HepG2 (cell line): Measurements from ENCODE around the gene SHISA5. TPM values are rescaled to one million over a fixed set of nuclear protein-coding genes. Genes with fewer than 3 reads are reported as not detected.

Experiments used
- ATAC-seq: fragments of 200-7000 bp; cut with Tn5 transposase; 3 replicates; pipeline ENCODE4 v1.9.1; 2020; ENCODE audit warnings: mild to moderate bottlenecking, moderate library complexity
- BruUV-seq: library from RNA; stranded (reverse); fragments of 400-500 nt; replicated peaks from 2 replicates; lab custom pipeline; 2021; lab: Mats Ljungman, UMichigan
- CTCF ChIA-PET: fragments of 300-600 bp; formaldehyde crosslinking; extraction: SDS; loops from one replicate; lab custom pipeline; 2021; ENCODE audit warnings: low total read pairs, inconsistent platforms, low intra/inter-chr PET ratio; lab: Yijun Ruan, JAX
- POLR2A ChIA-PET: fragments of 350-600 bp; sonication (Branson Sonifier 250); formaldehyde crosslinking; loops from one replicate; lab custom pipeline; 2020; ENCODE audit warnings: antibody characterized with exemption, inconsistent platforms; lab: Yijun Ruan, JAX
- DNase-seq: peaks from one replicate; pipeline ENCODE4 v3.0.0-alpha.2; 2015; ENCODE audit warnings: low spot score
- FAIRE-seq: peaks from 3 replicates; lab custom pipeline; 2011; peaks lifted over from hg19 to GRCh38; lab: Jason Lieb, UNC
- H2AFZ ChIP-seq: one replicate; pipeline ENCODE4 v1.6.1; 2011; ENCODE audit warnings: low read length, inconsistent platforms
- H3K27ac ChIP-seq: fragments of 300-600 bp; 3 replicates; pipeline ENCODE4 v1.8.0; 2011; ENCODE audit warnings: mixed run types, mild to moderate bottlenecking, mixed read lengths, low read length, inconsistent platforms; ENCODE audit not compliant: insufficient read depth; ENCODE audit errors: extremely low read length
- H3K27me3 ChIP-seq, 2 experiments: fragments of 200-600 bp in 1 of 2; 2 replicates in 1 of 2; 3 replicates in 1 of 2; pipeline versions ENCODE4 v1.6.0 to v1.8.0; 2011; ENCODE audit warnings: low read length in 2 of 2, mild to moderate bottlenecking in 2 of 2, moderate library complexity in 2 of 2, inconsistent platforms in 1 of 2; ENCODE audit not compliant: insufficient read depth in 2 of 2, control insufficient read depth in 1 of 2
- H3K36me3 ChIP-seq, 2 experiments: fragments of 200-600 bp in 1 of 2; replicated peaks in 1 of 2; 2 replicates in 1 of 2; 3 replicates in 1 of 2; pipeline versions ENCODE4 v1.5.1 to v1.8.0; 2011; ENCODE audit warnings: low read length in 2 of 2, inconsistent platforms in 1 of 2; ENCODE audit not compliant: insufficient read depth in 2 of 2, control insufficient read depth in 1 of 2
- H3K4me1 ChIP-seq: 2 replicates; pipeline ENCODE4 v1.5.1; 2012; ENCODE audit warnings: low read length, inconsistent platforms; ENCODE audit not compliant: insufficient read depth
- H3K4me2 ChIP-seq: 2 replicates; pipeline ENCODE4 v1.6.0; 2011; ENCODE audit warnings: low read depth, low read length, inconsistent platforms
- H3K4me3 ChIP-seq, 3 experiments: fragments of 200-600 bp in 1 of 3; sonication (generic), shearing (Covaris generic) in 1 of 3; replicated peaks in 1 of 3; 2 replicates each; pipeline ENCODE4 v1.5.1; 2011 to 2016; ENCODE audit warnings: low read length in 3 of 3, inconsistent platforms in 2 of 3, low read depth in 2 of 3, mild to moderate bottlenecking in 2 of 3, control low read depth in 1 of 3, mixed read lengths in 1 of 3; ENCODE audit not compliant: insufficient read depth in 1 of 3
- H3K79me2 ChIP-seq: one replicate; pipeline ENCODE4 v1.6.1; 2011; ENCODE audit warnings: low read length, inconsistent platforms; ENCODE audit not compliant: insufficient read depth
- H3K9ac ChIP-seq: 2 replicates; pipeline ENCODE4 v1.6.0; 2011; ENCODE audit warnings: mild to moderate bottlenecking, low read depth, low read length, inconsistent platforms; ENCODE audit not compliant: insufficient read depth
- H3K9me3 ChIP-seq: 2 replicates; pipeline ENCODE4 v1.5.1; 2012; ENCODE audit warnings: mild to moderate bottlenecking, low read length
- H4K20me1 ChIP-seq: 2 replicates; pipeline ENCODE4 v1.6.0; 2011; ENCODE audit warnings: inconsistent platforms, mild to moderate bottlenecking, low read length, moderate library complexity; ENCODE audit not compliant: insufficient read depth
- HNRNPUL1 ChIP-seq: fragments of 200-400 bp; formaldehyde crosslinking; IDR thresholded peaks from 2 replicates; pipeline ENCODE4 v1.6.1; 2017; ENCODE audit warnings: low read depth, mild to moderate bottlenecking, low read length, moderate library complexity
- ZBTB7A ChIP-seq: sonication (generic); formaldehyde crosslinking; IDR thresholded peaks from 2 replicates; pipeline ENCODE4 v1.8.0; 2022; ENCODE audit warnings: mild to moderate bottlenecking, missing genetic modification reagents
- ZNF282 ChIP-seq: fragments of 450-650 bp; IDR thresholded peaks from 2 replicates; pipeline ENCODE4 v1.6.1; 2018; ENCODE audit not compliant: partially characterized antibody
- ZNF687 ChIP-seq: sonication (generic); formaldehyde crosslinking; IDR thresholded peaks from 2 replicates; pipeline ENCODE4 v1.5.1; 2020; ENCODE audit warnings: mild to moderate bottlenecking, missing genetic modification reagents, moderate library complexity
- WGBS: methylation state at CpG from one replicate; pipeline ENCODE4 v1.1.6; 2017; ENCODE audit warnings: low lambda C conversion rate; 5-methylcytosine and 5-hydroxymethylcytosine counted together
- in situ Hi-C: cut with HindIII; loops from 2 replicates; pipeline ENCODE4 v1.10.0; 2017; ENCODE audit warnings: low pct_unique_long_range_greater_than_20kb; ENCODE audit not compliant: extremely low pct_ligation_motif_present
- intact Hi-C: fragments of 100-400 bp; cut with micrococcal nuclease; formaldehyde crosslinking; loops from one replicate; pipeline ENCODE4 v1.10.0; 2022; ENCODE audit not compliant: unreplicated experiment
- polyA plus RNA-seq, 8 experiments: library from polyadenylated mRNA; depleted of rRNA in 3 of 8; stranded (reverse) in 7 of 8; unstranded in 1 of 8; fragments of >200 nt; fragmentation: Illumina TruSeq in 4 of 8; extraction: Trizol in 4 of 8; gene quantifications; 2 replicates each; pipeline versions ENCODE4 v1.2.1 to v1.2.3, GENCODE V29; 2011 to 2016; ENCODE audit warnings: low read depth in 4 of 8, missing spikeins in 1 of 8, mixed read lengths in 1 of 8; ENCODE audit not compliant: insufficient read depth in 1 of 8
- total RNA-seq, 5 experiments: library from RNA; depleted of rRNA; stranded (reverse); fragments of >200 nt; fragmentation: Illumina TruSeq; extraction: Trizol; gene quantifications; 2 replicates each; pipeline ENCODE4 v1.2.3, GENCODE V29; 2016; ENCODE audit warnings: low read depth in 1 of 5
- TF ChIP-seq, protein P1 (sequence below): sonication (generic); formaldehyde crosslinking; IDR thresholded peaks from 2 replicates; pipeline ENCODE4 v1.4.0; 2020; ENCODE audit warnings: mild to moderate bottlenecking, missing genetic modification reagents, borderline replicate concordance

The SHISA5 gene
- total and polyA plus RNA-seq, 2 of the 13 experiments (the other 11 are each of a cell fraction or from before 2014, with no cell fraction given), result 75.8 to 91.4 TPM

DNA sequence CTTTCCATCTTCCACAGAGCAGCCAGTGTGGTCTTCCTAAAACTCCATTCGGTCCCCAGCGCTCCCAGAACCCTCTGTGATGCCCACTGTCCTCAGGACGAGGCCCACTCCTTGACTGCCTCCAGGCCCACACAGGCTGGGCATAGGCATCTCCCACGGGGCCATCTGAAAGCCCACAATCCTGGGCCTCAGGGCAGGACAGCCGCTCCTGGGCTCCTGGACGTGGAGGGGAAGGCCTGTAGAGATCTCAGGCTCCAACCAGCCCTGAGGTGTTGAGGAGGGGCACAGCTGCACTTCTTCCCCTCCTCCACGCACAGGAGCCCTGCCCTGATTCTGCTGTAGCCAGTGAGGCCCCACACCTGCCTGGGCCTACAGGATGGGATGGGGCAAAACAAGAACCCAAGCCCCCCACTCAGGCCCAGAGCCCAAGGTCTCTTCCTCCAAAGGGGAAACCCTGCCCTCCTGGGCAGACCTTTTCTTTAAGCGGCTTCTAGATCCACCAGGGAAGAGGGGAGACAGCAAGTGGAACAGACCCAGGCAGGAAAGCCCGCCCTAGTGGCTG, 25.9 kb downstream of the SHISA5 start:
- POLR2A ChIA-PET, result no interaction called here
- Histone ChIP-seq H3K27ac (no peak overlapping the region), H3K79me2 (no peaks in the 10 kb centered on the region), H3K27me3 (no peaks in the 10 kb centered on the region), H2AFZ (no peak overlapping the region), H3K4me2 (no peak overlapping the region), H3K9ac (no peak overlapping the region), H3K36me3 (no peaks in the 10 kb centered on the region), H3K4me3 (no peak overlapping the region), H4K20me1 (no peaks in the 10 kb centered on the region), H3K9me3 (no peaks in the 10 kb centered on the region), H3K4me1 (peaks cover 46% of the 10 kb centered on the region)
- DNase-seq (no peak), ATAC-seq (no peak), FAIRE-seq (no peak)
- CTCF ChIA-PET, result no interaction called here
- BruUV-seq, result no TSS peak
- WGBS, result 80% methylated on average over 6 of the region's 9 CpGs
- TF ChIP-seq HNRNPUL1, result no peak
- TF ChIP-seq, protein P1, sequence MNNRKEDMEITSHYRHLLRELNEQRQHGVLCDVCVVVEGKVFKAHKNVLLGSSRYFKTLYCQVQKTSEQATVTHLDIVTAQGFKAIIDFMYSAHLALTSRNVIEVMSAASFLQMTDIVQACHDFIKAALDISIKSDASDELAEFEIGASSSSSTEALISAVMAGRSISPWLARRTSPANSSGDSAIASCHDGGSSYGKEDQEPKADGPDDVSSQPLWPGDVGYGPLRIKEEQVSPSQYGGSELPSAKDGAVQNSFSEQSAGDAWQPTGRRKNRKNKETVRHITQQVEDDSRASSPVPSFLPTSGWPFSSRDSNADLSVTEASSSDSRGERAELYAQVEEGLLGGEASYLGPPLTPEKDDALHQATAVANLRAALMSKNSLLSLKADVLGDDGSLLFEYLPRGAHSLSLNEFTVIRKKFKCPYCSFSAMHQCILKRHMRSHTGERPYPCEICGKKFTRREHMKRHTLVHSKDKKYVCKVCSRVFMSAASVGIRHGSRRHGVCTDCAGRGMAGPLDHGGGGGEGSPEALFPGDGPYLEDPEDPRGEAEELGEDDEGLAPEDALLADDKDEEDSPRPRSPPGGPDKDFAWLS (CRISPR knock-in tag), result no peak
- peak; percentile 25; the same call in 1 of the 2 replicates for TF ChIP-seq ZNF687 (CRISPR knock-in tag)
- no peak for TF ChIP-seq ZBTB7A (CRISPR knock-in tag)
- TF ChIP-seq ZNF282, result no peak
- intact Hi-C loops (no loop called here), in situ Hi-C loops (no loop called here)
